HEK293T (cell line): ENCODE data around the gene MYH4.

ENCODE experiments used
- ARNT ChIP-seq: fragments of 450-650 bp; IDR thresholded peaks from 2 replicates; pipeline ENCODE4 v1.6.1; 2017; ENCODE audit warnings: mild to moderate bottlenecking
- BHLHE40 ChIP-seq: fragments of 450-650 bp; IDR thresholded peaks from 2 replicates; pipeline ENCODE4 v1.6.1; 2016; ENCODE audit warnings: mild to moderate bottlenecking, moderate library complexity, borderline replicate concordance
- ELF4 ChIP-seq: fragments of 450-650 bp; IDR thresholded peaks from 2 replicates; pipeline ENCODE4 v1.6.1; 2017; ENCODE audit warnings: antibody characterized with exemption
- FOXA1 ChIP-seq: fragments of 450-650 bp; IDR thresholded peaks from 2 replicates; pipeline ENCODE4 v1.6.1; 2016; ENCODE audit warnings: mild to moderate bottlenecking
- FOXM1 ChIP-seq: fragments of 450-650 bp; IDR thresholded peaks from 2 replicates; pipeline ENCODE4 v1.6.1; 2017; ENCODE audit warnings: mild to moderate bottlenecking, borderline replicate concordance
- SP1 ChIP-seq: fragments of 450-650 bp; IDR thresholded peaks from 2 replicates; pipeline ENCODE4 v1.6.1; 2017
- SUZ12 ChIP-seq: fragments of 450-650 bp; IDR thresholded peaks from 2 replicates; pipeline ENCODE4 v1.6.1; 2016; ENCODE audit warnings: mild to moderate bottlenecking
- TARDBP ChIP-seq: fragments of 450-650 bp; IDR thresholded peaks from 2 replicates; pipeline ENCODE4 v1.6.1; 2016
- TF ChIP-seq, protein P1 (sequence below): fragments of 450-650 bp; IDR thresholded peaks from 2 replicates; pipeline ENCODE4 v1.6.1; 2016

DNA sequence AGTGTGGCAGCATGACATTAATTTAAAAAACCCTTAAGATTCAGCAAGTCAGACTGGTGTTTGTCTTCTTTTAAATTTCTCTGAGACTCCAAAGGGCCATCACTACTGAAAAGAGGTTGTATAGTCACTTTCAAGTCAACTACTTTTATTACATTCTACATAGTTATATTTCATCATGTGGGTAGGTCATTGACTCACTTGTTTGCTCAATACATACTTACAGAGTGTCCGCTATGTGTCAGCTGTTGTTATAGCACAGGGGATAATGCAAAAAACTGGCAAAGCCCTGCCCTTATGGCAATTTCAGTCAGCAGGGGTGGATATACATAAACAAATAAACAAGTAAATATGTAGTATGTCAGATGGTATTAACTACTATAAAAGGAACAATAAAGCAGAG, 2.5 kb upstream of the MYH4 start:
- TF ChIP-seq SP1 (no peak), FOXA1 (no peak), FOXM1 (no peak), BHLHE40 (no peak), ELF4 (no peak), ARNT (no peak), TARDBP (no peak), SUZ12 (no peak)
- TF ChIP-seq, protein P1, sequence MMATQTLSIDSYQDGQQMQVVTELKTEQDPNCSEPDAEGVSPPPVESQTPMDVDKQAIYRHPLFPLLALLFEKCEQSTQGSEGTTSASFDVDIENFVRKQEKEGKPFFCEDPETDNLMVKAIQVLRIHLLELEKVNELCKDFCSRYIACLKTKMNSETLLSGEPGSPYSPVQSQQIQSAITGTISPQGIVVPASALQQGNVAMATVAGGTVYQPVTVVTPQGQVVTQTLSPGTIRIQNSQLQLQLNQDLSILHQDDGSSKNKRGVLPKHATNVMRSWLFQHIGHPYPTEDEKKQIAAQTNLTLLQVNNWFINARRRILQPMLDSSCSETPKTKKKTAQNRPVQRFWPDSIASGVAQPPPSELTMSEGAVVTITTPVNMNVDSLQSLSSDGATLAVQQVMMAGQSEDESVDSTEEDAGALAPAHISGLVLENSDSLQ, result no peak
